Activated CD4-positive, alpha-beta memory T cell treated with anti-CD3 and anti-CD28 coated beads for 36 hours (primary cell): Measurements from ENCODE around the gene STK33. TPM values are rescaled to one million over a fixed set of nuclear protein-coding genes. Genes with fewer than 3 reads are reported as not detected.

Experiments used
- CTCF ChIA-PET: fragments of 350-600 bp; sonication (Branson Sonifier 250); formaldehyde crosslinking; loops from one replicate; lab custom pipeline; 2021; ENCODE audit warnings: antibody characterized with exemption, inconsistent platforms; lab: Charles Lee
- POLR2A ChIA-PET: fragments of 350-600 bp; sonication (Branson Sonifier 250); formaldehyde crosslinking; loops from one replicate; lab custom pipeline; 2021; ENCODE audit warnings: antibody characterized with exemption; lab: Charles Lee
- DNase-seq: peaks from one replicate; pipeline ENCODE4 v3.0.0-alpha.2; 2020
- H3K27ac Mint-ChIP-seq: one replicate; pipeline ENCODE4 v1.8.0; 2021; ENCODE audit warnings: mixed read lengths
- H3K27me3 Mint-ChIP-seq: one replicate; pipeline ENCODE4 v1.8.0; 2021; ENCODE audit warnings: mixed read lengths
- H3K36me3 Mint-ChIP-seq: one replicate; pipeline ENCODE4 v1.8.0; 2021; ENCODE audit warnings: mixed read lengths
- H3K4me1 Mint-ChIP-seq: one replicate; pipeline ENCODE4 v1.8.0; 2021; ENCODE audit warnings: low read depth, mixed read lengths
- H3K4me3 Mint-ChIP-seq: one replicate; pipeline ENCODE4 v1.8.0; 2021; ENCODE audit warnings: mild to moderate bottlenecking, mixed read lengths
- H3K9me3 Mint-ChIP-seq: one replicate; pipeline ENCODE4 v1.8.0; 2021; ENCODE audit warnings: mixed read lengths
- intact Hi-C: fragments of 100-400 bp; cut with micrococcal nuclease; formaldehyde crosslinking; loops from one replicate; pipeline ENCODE4 v1.15.1; 2023
- total RNA-seq, 2 experiments: library from RNA; stranded (reverse); gene quantifications; one replicate each; pipeline ENCODE4 v1.2.3, GENCODE V29; 2021

STK33 gene
- total RNA-seq, 2 experiments from 2014 or later, result 0.24 to 0.46 TPM

- no peaks in the 10 kb centered on the region for H3K4me1 Mint-ChIP-seq
- H3K4me3 Mint-ChIP-seq, result no peak overlapping the region
- no peaks in the 10 kb centered on the region for H3K27me3 Mint-ChIP-seq
- no peak overlapping the region for H3K27ac Mint-ChIP-seq
- no peak for DNase-seq
- no peaks in the 10 kb centered on the region for H3K9me3 Mint-ChIP-seq
- POLR2A ChIA-PET, result no interaction called here
- no peaks in the 10 kb centered on the region for H3K36me3 Mint-ChIP-seq
- intact Hi-C loops, result no loop called here
- CTCF ChIA-PET, result no interaction called here
These were observed 228.6 kb downstream of the STK33 start for GRCh38 chr11:8365216-8365941.

GRCh38 chr11:8363921-8364320 is 230.1 kb downstream of the STK33 start:
- ChIA-PET CTCF (no interaction called here), POLR2A (no interaction called here)
- DNase-seq, result no peak
- intact Hi-C loops, result no loop called here
- H3K27me3 Mint-ChIP-seq, result no peaks in the 10 kb centered on the region
- no peaks in the 10 kb centered on the region for H3K4me1 Mint-ChIP-seq
- H3K9me3 Mint-ChIP-seq, result no peaks in the 10 kb centered on the region
- no peaks in the 10 kb centered on the region for H3K36me3 Mint-ChIP-seq
- H3K4me3 Mint-ChIP-seq, result no peak overlapping the region
- H3K27ac Mint-ChIP-seq, result no peak overlapping the region

GRCh38 chr11:8362899-8363298 is 231.1 kb downstream of the STK33 start:
- intact Hi-C loops, result no loop called here
- no peak for DNase-seq
- Mint-ChIP-seq H3K9me3 (no peaks in the 10 kb centered on the region), H3K27me3 (no peaks in the 10 kb centered on the region), H3K4me1 (no peaks in the 10 kb centered on the region), H3K4me3 (no peak overlapping the region), H3K27ac (no peak overlapping the region), H3K36me3 (no peaks in the 10 kb centered on the region)
- POLR2A ChIA-PET, result no interaction called here
- CTCF ChIA-PET, result no interaction called here

GRCh38 chr11:8362491-8362890 is 231.5 kb downstream of the STK33 start:
- intact Hi-C loops, result no loop called here
- no peak for DNase-seq
- Mint-ChIP-seq H3K4me3 (no peak overlapping the region), H3K9me3 (no peaks in the 10 kb centered on the region), H3K27ac (no peak overlapping the region), H3K4me1 (no peaks in the 10 kb centered on the region), H3K27me3 (no peaks in the 10 kb centered on the region), H3K36me3 (no peaks in the 10 kb centered on the region)
- CTCF ChIA-PET, result no interaction called here
- POLR2A ChIA-PET, result no interaction called here

- Mint-ChIP-seq H3K27me3 (no peaks in the 10 kb centered on the region), H3K9me3 (no peaks in the 10 kb centered on the region), H3K27ac (no peak overlapping the region), H3K4me1 (no peaks in the 10 kb centered on the region), H3K4me3 (no peak overlapping the region), H3K36me3 (no peaks in the 10 kb centered on the region)
- CTCF ChIA-PET, result no interaction called here
- POLR2A ChIA-PET, result no interaction called here
- intact Hi-C loops, result no loop called here
- DNase-seq, result no peak
These were observed 232.3 kb downstream of the STK33 start for GRCh38 chr11:8361664-8362210.

GRCh38 chr11:8361206-8361605 is 232.8 kb downstream of the STK33 start:
- Mint-ChIP-seq H3K4me3 (no peak overlapping the region), H3K27me3 (no peaks in the 10 kb centered on the region), H3K27ac (no peak overlapping the region), H3K4me1 (no peaks in the 10 kb centered on the region), H3K9me3 (no peaks in the 10 kb centered on the region), H3K36me3 (no peaks in the 10 kb centered on the region)
- ChIA-PET CTCF (no interaction called here), POLR2A (no interaction called here)
- intact Hi-C loops, result no loop called here
- no peak for DNase-seq

GRCh38 chr11:8360086-8360828 is 233.8 kb downstream of the STK33 start:
- CTCF ChIA-PET, result no interaction called here
- POLR2A ChIA-PET, result no interaction called here
- Mint-ChIP-seq H3K27me3 (no peaks in the 10 kb centered on the region), H3K27ac (no peak overlapping the region), H3K36me3 (no peaks in the 10 kb centered on the region), H3K9me3 (no peaks in the 10 kb centered on the region), H3K4me3 (no peak overlapping the region), H3K4me1 (no peaks in the 10 kb centered on the region)
- intact Hi-C loops, result no loop called here
- DNase-seq, result no peak

- no peak for DNase-seq
- Mint-ChIP-seq H3K4me1 (no peaks in the 10 kb centered on the region), H3K4me3 (no peak overlapping the region), H3K36me3 (no peaks in the 10 kb centered on the region), H3K27ac (no peak overlapping the region), H3K9me3 (no peaks in the 10 kb centered on the region), H3K27me3 (no peaks in the 10 kb centered on the region)
- POLR2A ChIA-PET, result no interaction called here
- CTCF ChIA-PET, result no interaction called here
- intact Hi-C loops, result no loop called here
These were observed 234.5 kb downstream of the STK33 start for GRCh38 chr11:8359521-8359920.

- no peak for DNase-seq
- H3K27ac Mint-ChIP-seq, result no peak overlapping the region
- no peak overlapping the region for H3K4me3 Mint-ChIP-seq
- ChIA-PET POLR2A (no interaction called here), CTCF (no interaction called here)
- no peaks in the 10 kb centered on the region for H3K4me1 Mint-ChIP-seq
- no peaks in the 10 kb centered on the region for H3K9me3 Mint-ChIP-seq
- intact Hi-C loops, result no loop called here
- peaks cover 8% of the 10 kb centered on the region for H3K27me3 Mint-ChIP-seq
- no peaks in the 10 kb centered on the region for H3K36me3 Mint-ChIP-seq
These were observed 236.0 kb downstream of the STK33 start for GRCh38 chr11:8357891-8358566.

GRCh38 chr11:8357505-8357888 is 236.5 kb downstream of the STK33 start:
- H3K36me3 Mint-ChIP-seq, result no peaks in the 10 kb centered on the region
- DNase-seq, result no peak
- H3K27ac Mint-ChIP-seq, result no peak overlapping the region
- POLR2A ChIA-PET, result no interaction called here
- H3K9me3 Mint-ChIP-seq, result no peaks in the 10 kb centered on the region
- CTCF ChIA-PET, result no interaction called here
- peaks cover 8% of the 10 kb centered on the region for H3K27me3 Mint-ChIP-seq
- no peak overlapping the region for H3K4me3 Mint-ChIP-seq
- intact Hi-C loops, result no loop called here
- H3K4me1 Mint-ChIP-seq, result no peaks in the 10 kb centered on the region

- POLR2A ChIA-PET, result no interaction called here
- Mint-ChIP-seq H3K27ac (no peak overlapping the region), H3K27me3 (peaks cover 8% of the 10 kb centered on the region), H3K36me3 (no peaks in the 10 kb centered on the region), H3K4me1 (no peaks in the 10 kb centered on the region), H3K4me3 (no peak overlapping the region), H3K9me3 (no peaks in the 10 kb centered on the region)
- intact Hi-C loops, result no loop called here
- no peak for DNase-seq
- CTCF ChIA-PET, result no interaction called here
These were observed 237.1 kb downstream of the STK33 start for GRCh38 chr11:8356721-8357504.

- ChIA-PET CTCF (no interaction called here), POLR2A (no interaction called here)
- Mint-ChIP-seq H3K4me1 (no peaks in the 10 kb centered on the region), H3K27ac (no peak overlapping the region), H3K9me3 (no peaks in the 10 kb centered on the region), H3K36me3 (no peaks in the 10 kb centered on the region), H3K27me3 (peaks cover 8% of the 10 kb centered on the region), H3K4me3 (no peak overlapping the region)
- intact Hi-C loops, result no loop called here
- DNase-seq, result no peak
These were observed 237.8 kb downstream of the STK33 start for GRCh38 chr11:8356216-8356615.
